NCI-H2107 treated with DMSO at 0.1 percent for 48 hours (cell line): ENCODE results near the gene CLIP1.
A peak's percentile ranks its signal among the peaks of the same experiment; 100 is the strongest.
"Not testable (repeated sequence)": the region's sequence is repeated elsewhere in the genome, so short reads cannot be mapped to it uniquely, and the experiment has no call there.

Experiments used
- DNase-seq: peaks from one replicate; lab custom pipeline; 2025; ENCODE audit not compliant: unreplicated experiment; lab: John Stamatoyannopoulos, UW

Gene CLIP1

GRCh38 chr12:122357536-122357935 is 64.9 kb downstream of the CLIP1 start:
- DNase-seq = not testable (repeated sequence)

GRCh38 chr12:122356991-122357390 is 65.5 kb downstream of the CLIP1 start:
- not testable (repeated sequence) for DNase-seq

- DNase-seq = peak; percentile 19
Observed at GRCh38 chr12:122356192-122356635, 66.3 kb downstream of the CLIP1 start.

- DNase-seq = no peak
Observed at GRCh38 chr12:122355706-122356105, 66.8 kb downstream of the CLIP1 start.

- no peak for DNase-seq
Observed at GRCh38 chr12:122354958-122355641, 67.4 kb downstream of the CLIP1 start.

- DNase-seq = no peak
Observed at GRCh38 chr12:122352394-122352793, 70.1 kb downstream of the CLIP1 start.

- DNase-seq = no peak
Observed at GRCh38 chr12:122350141-122350848, 72.2 kb downstream of the CLIP1 start.

- DNase-seq = no peak
Observed at GRCh38 chr12:122349078-122349477, 73.4 kb downstream of the CLIP1 start.

GRCh38 chr12:122348505-122348904 is 74.0 kb downstream of the CLIP1 start:
- no peak for DNase-seq

- DNase-seq = no peak
Observed at GRCh38 chr12:122346054-122346453, 76.4 kb downstream of the CLIP1 start.

GRCh38 chr12:122345042-122345441 is 77.4 kb downstream of the CLIP1 start:
- DNase-seq = no peak

GRCh38 chr12:122336015-122336946 is 86.2 kb downstream of the CLIP1 start:
- no peak for DNase-seq

- no peak for DNase-seq
Observed at GRCh38 chr12:122333142-122334087, 89.1 kb downstream of the CLIP1 start.

GRCh38 chr12:122327494-122328385 is 94.7 kb downstream of the CLIP1 start:
- no peak for DNase-seq

GRCh38 chr12:122327014-122327413 is 95.5 kb downstream of the CLIP1 start:
- DNase-seq = no peak

- no peak for DNase-seq
Observed at GRCh38 chr12:122326586-122326985, 95.9 kb downstream of the CLIP1 start.

GRCh38 chr12:122323311-122324019 is 99.0 kb downstream of the CLIP1 start:
- DNase-seq = no peak

- DNase-seq = no peak
Observed at GRCh38 chr12:122322501-122322900, 100.0 kb downstream of the CLIP1 start.
